ENCODE measurements around the gene PHC2. TPM values are rescaled to one million over a fixed set of nuclear protein-coding genes. Genes with fewer than 3 reads are reported as not detected.

The PHC2 gene
- polyA plus RNA-seq, 1 donor (not counting 4 experiments of a cell fraction or from before 2014, with no cell fraction given), result 51.7 TPM

DNA sequence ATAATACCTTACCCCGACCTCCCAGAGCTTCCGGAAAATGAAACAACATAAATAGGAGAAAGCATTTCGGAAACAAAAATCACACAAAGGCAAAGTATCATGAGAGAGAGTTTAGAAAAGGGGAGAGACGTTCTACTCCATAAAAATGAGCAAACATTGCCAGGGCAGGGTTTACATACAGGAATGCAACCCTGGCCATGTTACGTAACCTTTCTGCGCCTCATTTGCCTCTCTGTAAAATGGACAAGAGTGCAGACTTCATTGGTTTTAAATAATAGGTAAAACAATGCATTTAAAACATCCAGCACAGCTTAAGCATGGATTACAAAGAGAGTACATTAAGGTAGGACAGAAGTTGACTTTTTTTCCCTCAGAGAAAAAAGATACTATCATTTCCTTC is 45.6 kb downstream of the PHC2 start:
- DNase-seq (ENCODE audit: low read depth, low spot score), result no peak
- Histone ChIP-seq H3K79me2 (ENCODE audit: control insufficient read depth, insufficient read depth, low read length) (peaks cover 25% of the 10 kb centered on the region), H2AFZ (ENCODE audit: control insufficient read depth, low read length) (no peak overlapping the region), H3K27me3 (ENCODE audit: control insufficient read depth, extremely low read depth, insufficient read depth, low read length) (no peaks in the 10 kb centered on the region), H3K4me1 (ENCODE audit: control insufficient read depth, extremely low read depth, insufficient read depth, low read length) (peaks cover 20% of the 10 kb centered on the region), H3K9me3 (ENCODE audit: control insufficient read depth, low read depth, low read length) (no peaks in the 10 kb centered on the region), H3K9me1 (ENCODE audit: control insufficient read depth, extremely low read depth, insufficient read depth, low read length) (no peaks in the 10 kb centered on the region), H3K4me2 (ENCODE audit: control insufficient read depth, extremely low read depth, insufficient read depth, low read depth, low read length) (no peak overlapping the region), H3K27ac (ENCODE audit: control insufficient read depth, insufficient read depth, low read length) (no peak overlapping the region), H3K36me3 (ENCODE audit: control insufficient read depth in 2 of 2, extremely low read depth in 1 of 2, insufficient read depth in 2 of 2, low read length in 2 of 2) (peaks cover 0 to 3% of the 10 kb centered on the region in 2 experiments), H3K9ac (ENCODE audit: control insufficient read depth, extremely low read depth, insufficient read depth, low read length) (no peak overlapping the region), H4K20me1 (ENCODE audit: control insufficient read depth, extremely low read depth, insufficient read depth, low read length) (no peaks in the 10 kb centered on the region), H3K4me3 (ENCODE audit: control insufficient read depth in 2 of 3, extremely low read depth in 1 of 3, insufficient read depth in 2 of 3, low read depth in 1 of 3, low read length in 3 of 3) (no peak overlapping the region)
- dilution Hi-C loops (cut with MboI; ENCODE audit: extremely low pct_ligation_motif_present, low sequenced_read_pairs), result no loop called here
- no peak for TF ChIP-seq EZH2 (IDR thresholded peaks at IDR 0.05; ENCODE audit: low read length)
- TF ChIP-seq, protein P1, sequence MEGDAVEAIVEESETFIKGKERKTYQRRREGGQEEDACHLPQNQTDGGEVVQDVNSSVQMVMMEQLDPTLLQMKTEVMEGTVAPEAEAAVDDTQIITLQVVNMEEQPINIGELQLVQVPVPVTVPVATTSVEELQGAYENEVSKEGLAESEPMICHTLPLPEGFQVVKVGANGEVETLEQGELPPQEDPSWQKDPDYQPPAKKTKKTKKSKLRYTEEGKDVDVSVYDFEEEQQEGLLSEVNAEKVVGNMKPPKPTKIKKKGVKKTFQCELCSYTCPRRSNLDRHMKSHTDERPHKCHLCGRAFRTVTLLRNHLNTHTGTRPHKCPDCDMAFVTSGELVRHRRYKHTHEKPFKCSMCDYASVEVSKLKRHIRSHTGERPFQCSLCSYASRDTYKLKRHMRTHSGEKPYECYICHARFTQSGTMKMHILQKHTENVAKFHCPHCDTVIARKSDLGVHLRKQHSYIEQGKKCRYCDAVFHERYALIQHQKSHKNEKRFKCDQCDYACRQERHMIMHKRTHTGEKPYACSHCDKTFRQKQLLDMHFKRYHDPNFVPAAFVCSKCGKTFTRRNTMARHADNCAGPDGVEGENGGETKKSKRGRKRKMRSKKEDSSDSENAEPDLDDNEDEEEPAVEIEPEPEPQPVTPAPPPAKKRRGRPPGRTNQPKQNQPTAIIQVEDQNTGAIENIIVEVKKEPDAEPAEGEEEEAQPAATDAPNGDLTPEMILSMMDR (optimal IDR thresholded peaks at IDR 0.05 in 1 of 3, IDR thresholded peaks at IDR 0.05 in 1 of 3, conservative IDR thresholded peaks at IDR 0.05 in 1 of 3; ENCODE audit: extremely low read depth in 1 of 3, insufficient read depth in 2 of 3, low read length in 3 of 3), result no peak
- FAIRE-seq, result no peak

DNA sequence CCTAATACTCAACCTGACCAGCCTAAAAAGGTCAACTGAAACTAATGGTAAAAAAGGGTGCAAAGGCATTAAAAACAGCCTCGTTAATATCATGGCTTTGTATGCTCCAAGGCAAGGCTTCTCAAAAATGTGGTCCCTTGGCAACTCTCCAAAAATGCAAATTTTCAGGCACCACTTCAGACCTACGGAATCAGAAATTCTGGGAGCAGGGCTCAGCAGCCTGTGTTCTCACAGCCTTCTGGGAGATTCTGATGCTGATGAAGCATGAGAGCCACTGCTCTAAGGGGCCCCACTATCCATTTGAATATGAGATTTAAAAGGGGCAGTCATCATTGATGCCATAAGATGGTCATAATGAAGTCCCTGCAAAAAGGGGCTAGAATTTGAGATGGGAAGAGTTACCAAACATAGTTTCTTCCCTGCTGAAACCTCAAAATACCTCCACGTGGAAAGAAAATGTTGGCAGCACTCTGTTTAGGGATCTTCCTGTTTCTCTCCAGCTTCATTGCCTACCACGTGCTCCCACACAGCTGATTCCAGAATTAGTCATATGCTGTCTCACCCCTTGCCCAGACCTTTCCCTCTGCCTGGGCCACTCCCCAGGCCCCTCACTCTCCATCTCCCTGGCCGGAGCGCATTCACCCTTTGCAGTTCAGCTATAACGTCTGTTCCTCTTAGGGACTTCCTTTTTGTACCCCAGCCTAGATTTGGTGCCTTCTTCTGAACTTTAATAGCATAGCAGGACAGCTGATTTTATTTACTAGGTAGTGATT is 46.7 kb downstream of the PHC2 start:
- no peak overlapping the region for H2AFZ ChIP-seq (ENCODE audit: control insufficient read depth, low read length)
- H3K27ac ChIP-seq (ENCODE audit: control insufficient read depth, insufficient read depth, low read length), result no peak overlapping the region
- dilution Hi-C loops (cut with MboI; ENCODE audit: extremely low pct_ligation_motif_present, low sequenced_read_pairs), result no loop called here

More for the DNA sequence above, 46.7 kb downstream of the PHC2 start:
- Histone ChIP-seq H3K4me2 (ENCODE audit: control insufficient read depth, extremely low read depth, insufficient read depth, low read depth, low read length) (no peak overlapping the region), H3K9me3 (ENCODE audit: control insufficient read depth, low read depth, low read length) (no peaks in the 10 kb centered on the region), H3K4me3 (ENCODE audit: control insufficient read depth in 2 of 3, extremely low read depth in 1 of 3, insufficient read depth in 2 of 3, low read depth in 1 of 3, low read length in 3 of 3) (no peak overlapping the region), H3K79me2 (ENCODE audit: control insufficient read depth, insufficient read depth, low read length) (peaks cover 30% of the 10 kb centered on the region), H4K20me1 (ENCODE audit: control insufficient read depth, extremely low read depth, insufficient read depth, low read length) (no peaks in the 10 kb centered on the region), H3K36me3 (ENCODE audit: control insufficient read depth in 2 of 2, extremely low read depth in 1 of 2, insufficient read depth in 2 of 2, low read length in 2 of 2) (peaks cover 0 to 3% of the 10 kb centered on the region in 2 experiments), H3K27me3 (ENCODE audit: control insufficient read depth, extremely low read depth, insufficient read depth, low read length) (no peaks in the 10 kb centered on the region), H3K9ac (ENCODE audit: control insufficient read depth, extremely low read depth, insufficient read depth, low read length) (no peak overlapping the region), H3K4me1 (ENCODE audit: control insufficient read depth, extremely low read depth, insufficient read depth, low read length) (peaks cover 23% of the 10 kb centered on the region), H3K9me1 (ENCODE audit: control insufficient read depth, extremely low read depth, insufficient read depth, low read length) (no peaks in the 10 kb centered on the region)
- FAIRE-seq (peak; percentile 75), DNase-seq (ENCODE audit: low read depth, low spot score) (no peak)
- no peak for TF ChIP-seq EZH2 (IDR thresholded peaks at IDR 0.05; ENCODE audit: low read length)
- TF ChIP-seq, protein P1 (optimal IDR thresholded peaks at IDR 0.05 in 1 of 3, IDR thresholded peaks at IDR 0.05 in 1 of 3, conservative IDR thresholded peaks at IDR 0.05 in 1 of 3; ENCODE audit: extremely low read depth in 1 of 3, insufficient read depth in 2 of 3, low read length in 3 of 3), result no peak
